VCaP (cell line): ENCODE data around the gene CCNB3.

Experiments used
- H3K27ac ChIP-seq: fragments of 450-650 bp; 2 replicates; pipeline ENCODE4 v1.5.1; 2017
- CTCF ChIP-seq: fragments of 450-650 bp; conservative IDR thresholded peaks from 2 replicates; pipeline ENCODE4 v1.5.1; 2017; ENCODE audit warnings: mild to moderate bottlenecking, moderate library complexity

The CCNB3 gene

GRCh38 chrX:50372966-50373365 is 168.4 kb downstream of the CCNB3 start:
- H3K27ac ChIP-seq = no peak overlapping the region
- TF ChIP-seq CTCF = no peak

- no peak for TF ChIP-seq CTCF
- no peak overlapping the region for H3K27ac ChIP-seq
Measured at GRCh38 chrX:50375481-50376267, 171.1 kb downstream of the CCNB3 start.

GRCh38 chrX:50381729-50382415 is 177.3 kb downstream of the CCNB3 start:
- TF ChIP-seq CTCF = no peak
- H3K27ac ChIP-seq = no peak overlapping the region

GRCh38 chrX:50386520-50386919 is 182.0 kb downstream of the CCNB3 start:
- no peak for TF ChIP-seq CTCF
- H3K27ac ChIP-seq = no peak overlapping the region

- no peak overlapping the region for H3K27ac ChIP-seq
- no peak for TF ChIP-seq CTCF
Measured at GRCh38 chrX:50393902-50394301, 189.3 kb downstream of the CCNB3 start.
